AG04449 (cell line): ENCODE measurements around the gene SUPT20HL2.

Experiments used
- CTCF ChIA-PET: fragments of 350-600 bp; formaldehyde crosslinking; extraction: SDS; loops from one replicate; lab custom pipeline; 2021; ENCODE audit warnings: antibody characterized with exemption; lab: Yijun Ruan, JAX
- POLR2A ChIA-PET: fragments of 400-600, 350-600 bp; formaldehyde crosslinking; extraction: SDS; loops from one replicate; lab custom pipeline; 2020; ENCODE audit warnings: antibody characterized with exemption, inconsistent platforms; lab: Yijun Ruan, JAX
- DNase-seq: peaks from one replicate; pipeline ENCODE4 v3.0.0-alpha.2; 2010; ENCODE audit warnings: low read depth, low spot score
- H3K4me3 ChIP-seq: 2 replicates; pipeline ENCODE4 v1.5.1; 2011; ENCODE audit warnings: low read depth, mild to moderate bottlenecking, control low read depth, low read length
- TF ChIP-seq, protein P1 (sequence below): IDR thresholded peaks from one replicate; pipeline ENCODE4 v1.5.1; 2011; ENCODE audit warnings: mild to moderate bottlenecking, moderate library complexity, low read length, control low read depth, inconsistent platforms; ENCODE audit not compliant: insufficient read depth; ENCODE audit errors: missing control alignments

Gene SUPT20HL2

DNA sequence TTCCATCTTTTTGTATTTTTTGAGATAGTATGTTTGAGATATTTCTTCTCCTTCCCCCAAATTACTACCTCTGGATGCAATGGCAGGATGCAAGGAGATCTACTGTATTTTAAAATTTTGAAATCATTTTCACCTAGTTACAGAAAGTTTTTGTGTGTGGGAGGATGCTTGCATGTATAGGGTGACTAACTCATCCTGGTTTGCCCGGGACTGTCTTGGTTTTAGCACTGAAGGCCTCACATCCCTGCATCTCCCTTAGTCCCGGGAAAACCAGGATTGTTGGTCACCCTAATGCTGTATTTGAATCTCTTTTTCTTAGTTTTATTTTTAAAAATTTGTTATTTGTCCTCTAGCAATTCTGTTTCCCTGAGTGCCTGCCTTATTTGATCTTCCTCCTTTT, 12.1 kb downstream of the SUPT20HL2 start:
- no peak overlapping the region for H3K4me3 ChIP-seq
- TF ChIP-seq, protein P1, sequence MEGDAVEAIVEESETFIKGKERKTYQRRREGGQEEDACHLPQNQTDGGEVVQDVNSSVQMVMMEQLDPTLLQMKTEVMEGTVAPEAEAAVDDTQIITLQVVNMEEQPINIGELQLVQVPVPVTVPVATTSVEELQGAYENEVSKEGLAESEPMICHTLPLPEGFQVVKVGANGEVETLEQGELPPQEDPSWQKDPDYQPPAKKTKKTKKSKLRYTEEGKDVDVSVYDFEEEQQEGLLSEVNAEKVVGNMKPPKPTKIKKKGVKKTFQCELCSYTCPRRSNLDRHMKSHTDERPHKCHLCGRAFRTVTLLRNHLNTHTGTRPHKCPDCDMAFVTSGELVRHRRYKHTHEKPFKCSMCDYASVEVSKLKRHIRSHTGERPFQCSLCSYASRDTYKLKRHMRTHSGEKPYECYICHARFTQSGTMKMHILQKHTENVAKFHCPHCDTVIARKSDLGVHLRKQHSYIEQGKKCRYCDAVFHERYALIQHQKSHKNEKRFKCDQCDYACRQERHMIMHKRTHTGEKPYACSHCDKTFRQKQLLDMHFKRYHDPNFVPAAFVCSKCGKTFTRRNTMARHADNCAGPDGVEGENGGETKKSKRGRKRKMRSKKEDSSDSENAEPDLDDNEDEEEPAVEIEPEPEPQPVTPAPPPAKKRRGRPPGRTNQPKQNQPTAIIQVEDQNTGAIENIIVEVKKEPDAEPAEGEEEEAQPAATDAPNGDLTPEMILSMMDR: no peak
- POLR2A ChIA-PET: no interaction called here
- no peak for DNase-seq
- CTCF ChIA-PET: no interaction called here

DNA sequence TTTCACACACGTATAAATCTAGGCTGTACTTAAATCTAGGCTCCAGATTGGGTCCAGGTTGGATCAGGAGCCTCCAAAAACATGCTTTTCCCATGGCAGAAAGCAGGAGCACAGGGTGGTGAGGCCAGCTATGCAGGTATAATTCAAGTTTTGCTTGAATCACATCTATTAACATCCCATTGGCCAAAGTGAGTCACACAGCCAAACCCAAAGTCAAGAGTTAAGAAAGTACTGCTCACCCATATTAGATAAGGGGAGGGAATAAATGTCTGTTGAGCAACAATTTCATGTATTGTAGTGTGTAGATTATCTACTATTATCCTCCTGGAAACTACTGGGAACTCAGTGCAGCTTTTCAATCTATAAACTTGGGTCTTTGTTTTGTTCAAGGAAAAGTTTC, 12.8 kb downstream of the SUPT20HL2 start:
- CTCF ChIA-PET: no interaction called here
- H3K4me3 ChIP-seq: no peak overlapping the region
- no peak for DNase-seq
- POLR2A ChIA-PET: no interaction called here
- TF ChIP-seq, protein P1: no peak

DNA sequence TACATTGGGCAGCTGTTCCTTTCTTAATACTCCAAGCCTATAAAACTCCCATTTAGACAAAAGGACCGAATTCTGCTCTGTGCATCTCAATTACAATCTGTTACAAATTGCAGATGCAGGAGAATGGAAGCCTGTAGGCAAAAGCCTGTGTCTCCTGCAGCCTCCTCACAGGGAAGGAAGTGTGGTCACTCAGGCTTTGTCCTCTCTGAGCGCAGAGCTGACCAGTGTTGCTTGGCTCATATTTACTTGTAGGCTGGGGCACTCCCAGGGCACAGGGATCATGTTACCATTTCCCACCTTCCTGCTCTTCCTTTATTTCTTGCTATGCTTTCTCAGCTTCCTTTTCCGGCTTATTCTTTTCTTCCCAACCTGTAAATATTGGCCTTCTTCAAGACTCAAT, 15.7 kb downstream of the SUPT20HL2 start:
- CTCF ChIA-PET: no interaction called here
- no peak overlapping the region for H3K4me3 ChIP-seq

DNA sequence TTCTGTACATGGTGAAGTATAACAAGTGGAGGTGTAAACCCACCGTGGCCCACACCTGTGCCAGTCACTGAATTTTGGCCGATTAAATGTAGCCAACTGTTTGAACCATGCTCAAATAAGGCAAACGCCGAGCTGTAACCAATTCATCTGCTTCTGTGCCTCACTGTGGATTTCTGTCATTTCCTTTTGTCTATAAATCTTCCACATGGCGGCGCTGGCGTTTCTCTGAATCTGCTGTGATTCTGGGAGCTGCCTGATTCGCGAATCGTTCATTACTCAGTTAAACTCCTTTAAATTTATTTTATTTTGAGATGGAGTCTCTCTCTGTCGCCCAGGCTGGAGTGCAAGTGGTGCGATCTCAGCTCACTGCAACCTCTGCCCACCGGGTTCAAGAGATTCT, 19.2 kb downstream of the SUPT20HL2 start:
- DNase-seq: no peak
- CTCF ChIA-PET: interaction anchor here (0.6 to 2.9 kb wide), 5 partner anchors 11 to 100 kb away, joined by 3 to 12 read pairs (median 3); no protein-coding TSS in a partner anchor
- TF ChIP-seq, protein P1: no peak
- POLR2A ChIA-PET: no interaction called here
- H3K4me3 ChIP-seq: no peak overlapping the region

More for the DNA sequence above, 15.7 kb downstream of the SUPT20HL2 start:
- TF ChIP-seq, protein P1: no peak
- no peak for DNase-seq
- POLR2A ChIA-PET: no interaction called here

DNA sequence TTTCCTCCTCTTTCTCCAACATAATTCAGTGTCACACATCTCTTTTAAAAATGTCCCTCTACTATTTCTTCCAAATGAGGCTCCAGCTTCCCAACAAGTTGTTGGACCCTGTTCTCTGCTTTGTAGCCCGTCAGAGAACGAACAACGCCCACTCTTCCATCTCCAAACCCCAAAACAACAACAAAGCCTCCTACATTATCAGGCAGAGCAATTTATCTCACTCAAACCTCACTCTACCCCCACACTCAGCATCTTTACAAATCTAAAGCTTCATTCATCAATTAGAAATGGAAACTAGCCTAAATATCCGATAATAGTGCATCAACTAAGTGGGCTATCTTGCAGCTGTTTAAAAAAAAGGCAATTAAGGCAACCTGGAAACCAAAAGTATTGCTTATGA, 20.5 kb downstream of the SUPT20HL2 start:
- ChIA-PET CTCF (interaction anchor here (2.9 kb wide), 1 partner anchor 78 kb away, joined by 12 read pairs; no protein-coding TSS in a partner anchor), POLR2A (no interaction called here)
- H3K4me3 ChIP-seq: no peak overlapping the region
- DNase-seq: no peak
- TF ChIP-seq, protein P1: no peak

DNA sequence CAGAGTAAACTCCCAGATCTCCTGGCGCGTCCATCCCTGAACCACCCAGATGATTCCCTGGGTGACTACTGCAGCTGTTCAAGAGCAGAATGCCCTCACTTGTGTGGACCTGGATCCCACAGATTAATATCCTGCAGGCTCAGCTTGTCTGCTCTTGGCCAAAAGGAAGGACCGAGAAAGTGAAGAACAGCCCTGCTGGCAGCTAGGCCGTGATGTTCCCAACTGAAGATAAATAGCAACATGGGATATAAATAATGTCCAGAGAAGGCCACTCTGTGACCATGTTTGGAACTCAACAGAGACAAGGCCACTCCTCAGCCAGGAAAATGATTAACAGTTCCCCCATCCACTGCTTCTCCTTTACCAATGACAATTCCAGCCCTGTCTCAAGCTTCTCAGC, 21.5 kb downstream of the SUPT20HL2 start:
- TF ChIP-seq, protein P1: no peak
- CTCF ChIA-PET: interaction anchor here (0.8 kb wide), 1 partner anchor 78 kb away, joined by 3 read pairs; no protein-coding TSS in a partner anchor
- DNase-seq: no peak
- POLR2A ChIA-PET: no interaction called here
- no peak overlapping the region for H3K4me3 ChIP-seq
